ENCODE results near the gene ATOX1. TPM values are rescaled to one million over a fixed set of nuclear protein-coding genes. Genes with fewer than 3 reads are reported as not detected.

Gene ATOX1
- total and polyA plus RNA-seq, 2 donors from 2014 or later, result 83.2 to 611 TPM

DNA sequence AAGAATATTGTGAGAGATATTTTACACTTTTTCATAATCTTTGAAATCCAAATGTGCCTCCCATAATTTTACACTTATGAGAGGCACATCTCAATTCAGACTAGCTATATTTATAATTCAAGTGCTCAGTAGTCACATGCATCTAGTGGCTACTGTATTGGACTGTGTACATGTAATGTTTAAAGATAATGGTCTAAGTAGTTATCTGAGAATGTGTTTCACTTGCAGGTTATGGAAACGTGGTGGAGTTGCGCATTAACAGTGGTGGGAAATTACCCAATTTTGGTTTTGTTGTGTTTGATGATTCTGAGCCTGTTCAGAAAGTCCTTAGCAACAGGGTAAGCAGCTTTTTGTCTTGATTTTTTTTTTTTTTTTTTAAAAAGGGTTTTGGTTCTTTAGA lies 42.1 kb upstream of the ATOX1 start:
- Histone ChIP-seq H3K4me3 (ENCODE audit: low read length in 3 of 3) (no peak overlapping the region), H3K27ac (ENCODE audit: low read depth in 2 of 2, low read length in 2 of 2) (no peak overlapping the region), H3K27me3 (ENCODE audit: control insufficient read depth, insufficient read depth, low read length) (no peaks in the 10 kb centered on the region), H3K9me3 (ENCODE audit: control insufficient read depth in 2 of 3, insufficient read depth in 1 of 3, low read length in 3 of 3) (no peaks in the 10 kb centered on the region), H3K9ac (ENCODE audit: low read length in 3 of 3) (no peak overlapping the region), H3K4me1 (ENCODE audit: control insufficient read depth in 2 of 3, insufficient read depth in 2 of 3, low read depth in 1 of 3, low read length in 3 of 3) (no peaks in the 10 kb centered on the region), H3K36me3 (ENCODE audit: control insufficient read depth in 2 of 3, insufficient read depth in 3 of 3, low read length in 3 of 3) (peaks cover 23 to 64% (median 40%) of the 10 kb centered on the region in 3 donors)
- intact Hi-C loops (cut with DNase I), result no loop called here
- FAIRE-seq (no peak), DNase-seq (no peak)
- TF ChIP-seq, protein P1, sequence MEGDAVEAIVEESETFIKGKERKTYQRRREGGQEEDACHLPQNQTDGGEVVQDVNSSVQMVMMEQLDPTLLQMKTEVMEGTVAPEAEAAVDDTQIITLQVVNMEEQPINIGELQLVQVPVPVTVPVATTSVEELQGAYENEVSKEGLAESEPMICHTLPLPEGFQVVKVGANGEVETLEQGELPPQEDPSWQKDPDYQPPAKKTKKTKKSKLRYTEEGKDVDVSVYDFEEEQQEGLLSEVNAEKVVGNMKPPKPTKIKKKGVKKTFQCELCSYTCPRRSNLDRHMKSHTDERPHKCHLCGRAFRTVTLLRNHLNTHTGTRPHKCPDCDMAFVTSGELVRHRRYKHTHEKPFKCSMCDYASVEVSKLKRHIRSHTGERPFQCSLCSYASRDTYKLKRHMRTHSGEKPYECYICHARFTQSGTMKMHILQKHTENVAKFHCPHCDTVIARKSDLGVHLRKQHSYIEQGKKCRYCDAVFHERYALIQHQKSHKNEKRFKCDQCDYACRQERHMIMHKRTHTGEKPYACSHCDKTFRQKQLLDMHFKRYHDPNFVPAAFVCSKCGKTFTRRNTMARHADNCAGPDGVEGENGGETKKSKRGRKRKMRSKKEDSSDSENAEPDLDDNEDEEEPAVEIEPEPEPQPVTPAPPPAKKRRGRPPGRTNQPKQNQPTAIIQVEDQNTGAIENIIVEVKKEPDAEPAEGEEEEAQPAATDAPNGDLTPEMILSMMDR (IDR thresholded peaks at IDR 0.05; ENCODE audit: borderline replicate concordance, extremely low read depth, insufficient read depth), result no peak

DNA sequence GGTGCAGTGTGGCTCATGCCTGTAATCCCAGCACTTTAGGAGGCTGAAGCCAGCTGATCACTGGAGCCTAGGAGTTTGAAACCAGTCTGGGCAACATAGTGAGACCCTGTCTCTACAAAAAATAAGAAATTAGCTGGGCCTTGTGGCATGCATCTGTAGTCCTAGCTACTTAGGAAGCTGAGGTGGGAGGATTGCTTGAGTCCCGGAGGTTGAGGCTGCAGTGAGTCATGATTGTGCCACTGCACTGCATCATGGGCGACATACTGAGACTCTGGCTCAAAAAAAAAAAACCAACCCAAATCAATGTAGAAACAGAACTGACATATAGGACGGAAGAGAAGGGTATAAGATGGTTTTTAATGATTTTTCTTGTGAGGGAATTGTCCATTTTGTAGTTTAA lies 41.0 kb upstream of the ATOX1 start:
- Histone ChIP-seq H3K27me3 (ENCODE audit: control insufficient read depth, insufficient read depth, low read length) (no peaks in the 10 kb centered on the region), H3K9ac (ENCODE audit: low read length in 3 of 3) (no peak overlapping the region), H3K36me3 (ENCODE audit: control insufficient read depth in 2 of 3, insufficient read depth in 3 of 3, low read length in 3 of 3) (peaks cover 25 to 75% (median 46%) of the 10 kb centered on the region in 3 donors), H3K4me1 (ENCODE audit: control insufficient read depth in 2 of 3, insufficient read depth in 2 of 3, low read depth in 1 of 3, low read length in 3 of 3) (no peaks in the 10 kb centered on the region), H3K27ac (ENCODE audit: low read depth in 2 of 2, low read length in 2 of 2) (no peak overlapping the region), H3K4me3 (ENCODE audit: low read length in 3 of 3) (no peak overlapping the region), H3K9me3 (ENCODE audit: control insufficient read depth in 2 of 3, insufficient read depth in 1 of 3, low read length in 3 of 3) (no peaks in the 10 kb centered on the region)
- TF ChIP-seq, protein P1 (IDR thresholded peaks at IDR 0.05; ENCODE audit: borderline replicate concordance, extremely low read depth, insufficient read depth), result no peak
- intact Hi-C loops (cut with DNase I), result no loop called here
- FAIRE-seq (no peak), DNase-seq (no peak)

DNA sequence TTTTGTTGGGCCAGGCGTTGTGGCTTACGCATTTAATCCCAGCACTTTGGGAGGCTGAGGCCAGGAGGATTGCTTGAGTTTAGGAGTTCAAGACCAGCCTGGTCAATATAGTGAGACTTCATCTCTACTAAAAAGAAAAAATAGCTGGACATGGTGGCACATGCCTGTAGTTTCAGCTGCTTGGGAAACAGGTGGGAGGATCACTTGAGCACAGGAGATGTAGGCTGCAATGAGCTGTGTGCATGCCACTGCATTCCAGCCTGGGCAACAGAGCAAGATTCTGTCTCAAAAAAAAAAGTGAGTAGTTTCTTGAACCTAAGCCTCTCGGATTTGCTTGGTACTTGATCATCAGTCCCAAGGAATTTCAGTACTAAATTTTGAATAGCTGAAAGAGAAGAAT lies 40.2 kb upstream of the ATOX1 start:
- H3K9me3 ChIP-seq (ENCODE audit: control insufficient read depth in 2 of 3, insufficient read depth in 1 of 3, low read length in 3 of 3), result no peaks in the 10 kb centered on the region
- no peak overlapping the region for H3K4me3 ChIP-seq (ENCODE audit: low read length in 3 of 3)
- no peak for FAIRE-seq
- no peaks in the 10 kb centered on the region for H3K4me1 ChIP-seq (ENCODE audit: control insufficient read depth in 2 of 3, insufficient read depth in 2 of 3, low read depth in 1 of 3, low read length in 3 of 3)
- H3K9ac ChIP-seq (ENCODE audit: low read length in 3 of 3), result no peak overlapping the region
- intact Hi-C loops (cut with DNase I), result no loop called here
- DNase-seq, result no peak
- no peaks in the 10 kb centered on the region for H3K27me3 ChIP-seq (ENCODE audit: control insufficient read depth, insufficient read depth, low read length)
- H3K36me3 ChIP-seq (ENCODE audit: control insufficient read depth in 2 of 3, insufficient read depth in 3 of 3, low read length in 3 of 3), result peaks cover 26 to 74% (median 48%) of the 10 kb centered on the region in 3 donors
- no peak overlapping the region for H3K27ac ChIP-seq (ENCODE audit: low read depth in 2 of 2, low read length in 2 of 2)
- TF ChIP-seq, protein P1 (IDR thresholded peaks at IDR 0.05; ENCODE audit: borderline replicate concordance, extremely low read depth, insufficient read depth), result no peak

DNA sequence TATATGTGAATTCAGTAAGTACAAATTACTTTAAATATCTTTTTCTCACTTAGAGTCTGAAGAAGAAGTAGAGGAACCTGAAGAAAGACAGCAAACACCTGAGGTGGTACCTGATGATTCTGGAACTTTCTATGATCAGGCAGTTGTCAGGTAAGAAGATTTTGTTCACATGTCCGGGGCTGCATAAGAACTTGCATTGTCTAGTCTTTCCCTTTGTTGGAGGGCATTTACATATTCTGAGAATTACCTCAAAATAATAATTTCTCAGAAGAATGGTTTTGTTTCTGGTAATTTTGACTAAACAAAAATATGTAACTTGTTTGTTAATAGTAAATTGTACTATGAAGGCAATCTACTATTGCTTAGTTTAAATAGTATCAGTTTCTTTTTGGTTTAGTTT lies 37.0 kb upstream of the ATOX1 start:
- H3K36me3 ChIP-seq (ENCODE audit: control insufficient read depth in 2 of 3, insufficient read depth in 3 of 3, low read length in 3 of 3), result peaks cover 28 to 84% (median 45%) of the 10 kb centered on the region in 3 donors
- H3K27ac ChIP-seq (ENCODE audit: low read depth in 2 of 2, low read length in 2 of 2), result no peak overlapping the region
- intact Hi-C loops (cut with DNase I), result no loop called here
- no peaks in the 10 kb centered on the region for H3K27me3 ChIP-seq (ENCODE audit: control insufficient read depth, insufficient read depth, low read length)
- H3K4me1 ChIP-seq (ENCODE audit: control insufficient read depth in 2 of 3, insufficient read depth in 2 of 3, low read depth in 1 of 3, low read length in 3 of 3), result no peaks in the 10 kb centered on the region
- DNase-seq, result no peak
- no peaks in the 10 kb centered on the region for H3K9me3 ChIP-seq (ENCODE audit: control insufficient read depth in 2 of 3, insufficient read depth in 1 of 3, low read length in 3 of 3)
- TF ChIP-seq, protein P1 (IDR thresholded peaks at IDR 0.05; ENCODE audit: borderline replicate concordance, extremely low read depth, insufficient read depth), result no peak
- FAIRE-seq, result no peak
- H3K9ac ChIP-seq (ENCODE audit: low read length in 3 of 3), result no peak overlapping the region
- H3K4me3 ChIP-seq (ENCODE audit: low read length in 3 of 3), result no peak overlapping the region

Measured in kidney (tissue), 14 donors.